Loucy (cell line): Measurements from ENCODE around the gene ZNF670.

Source experiments
- H2AFZ ChIP-seq: fragments of 200-600 bp; sonication (generic); 2 replicates; pipeline ENCODE4 v1.6.0; 2016; ENCODE audit warnings: antibody characterized with exemption, mild to moderate bottlenecking, low read length, moderate library complexity
- H3F3A ChIP-seq: fragments of 200-600 bp; 2 replicates; pipeline ENCODE4 v1.6.0; 2016; ENCODE audit warnings: antibody characterized with exemption, low read depth, mild to moderate bottlenecking
- H3K27me3 ChIP-seq: fragments of 200-600 bp; sonication (generic); 2 replicates; pipeline ENCODE4 v1.6.1; 2014; ENCODE audit warnings: low read length, mild to moderate bottlenecking; ENCODE audit not compliant: insufficient read depth, poor library complexity, severe bottlenecking
- H3K36me3 ChIP-seq: fragments of 200-600 bp; sonication (generic); 2 replicates; pipeline ENCODE4 v1.6.1; 2016; ENCODE audit warnings: low read length; ENCODE audit not compliant: insufficient read depth
- H3K4me1 ChIP-seq: fragments of 200-600 bp; sonication (generic); 2 replicates; pipeline ENCODE4 v1.5.1; 2014; ENCODE audit warnings: low read length, mild to moderate bottlenecking; ENCODE audit not compliant: insufficient read depth, poor library complexity, severe bottlenecking
- H3K4me2 ChIP-seq: fragments of 200-600 bp; sonication (generic); 2 replicates; pipeline ENCODE4 v1.6.0; 2014; ENCODE audit warnings: antibody characterized with exemption, low read length, low read depth, mild to moderate bottlenecking; ENCODE audit not compliant: poor library complexity, severe bottlenecking
- H3K4me3 ChIP-seq: fragments of 200-600 bp; sonication (generic); 2 replicates; pipeline ENCODE4 v1.5.1; 2014; ENCODE audit warnings: low read length, mild to moderate bottlenecking, mixed read lengths; ENCODE audit not compliant: poor library complexity, severe bottlenecking
- H3K79me2 ChIP-seq: fragments of 200-600 bp; sonication (generic); 2 replicates; pipeline ENCODE4 v1.6.1; 2014; ENCODE audit warnings: low read length; ENCODE audit not compliant: insufficient read depth
- H3K9ac ChIP-seq: fragments of 200-600 bp; sonication (generic); 2 replicates; pipeline ENCODE4 v1.6.0; 2014; ENCODE audit warnings: mild to moderate bottlenecking, low read depth, low read length, moderate library complexity; ENCODE audit not compliant: poor library complexity, severe bottlenecking
- H3K9me2 ChIP-seq: fragments of 200-600 bp; sonication (generic); replicated peaks from 2 replicates; pipeline ENCODE4 v1.6.1; 2016; ENCODE audit warnings: low read depth, low read length, mixed read lengths
- H3K9me3 ChIP-seq: fragments of 200-600 bp; sonication (generic); 2 replicates; pipeline ENCODE4 v1.6.1; 2014; ENCODE audit warnings: mild to moderate bottlenecking, antibody characterized with exemption, low read length, low read depth; ENCODE audit not compliant: insufficient read depth
- H4K20me1 ChIP-seq: fragments of 200-600 bp; sonication (generic); 2 replicates; pipeline ENCODE4 v1.6.0; 2014; ENCODE audit warnings: antibody characterized with exemption, low read length, mild to moderate bottlenecking; ENCODE audit not compliant: insufficient read depth, poor library complexity, severe bottlenecking
- EZH2phosphoT487 ChIP-seq: fragments of 200-600 bp; IDR thresholded peaks from 2 replicates; pipeline ENCODE4 v1.6.1; 2018; ENCODE audit warnings: antibody characterized with exemption, mild to moderate bottlenecking, moderate library complexity, borderline replicate concordance
- TF ChIP-seq, protein P1 (sequence below): fragments of 200-600 bp; sonication (generic); conservative IDR thresholded peaks from 2 replicates; pipeline ENCODE4 v1.5.1; 2014; ENCODE audit warnings: mild to moderate bottlenecking, antibody characterized with exemption, low read length

Gene ZNF670

DNA sequence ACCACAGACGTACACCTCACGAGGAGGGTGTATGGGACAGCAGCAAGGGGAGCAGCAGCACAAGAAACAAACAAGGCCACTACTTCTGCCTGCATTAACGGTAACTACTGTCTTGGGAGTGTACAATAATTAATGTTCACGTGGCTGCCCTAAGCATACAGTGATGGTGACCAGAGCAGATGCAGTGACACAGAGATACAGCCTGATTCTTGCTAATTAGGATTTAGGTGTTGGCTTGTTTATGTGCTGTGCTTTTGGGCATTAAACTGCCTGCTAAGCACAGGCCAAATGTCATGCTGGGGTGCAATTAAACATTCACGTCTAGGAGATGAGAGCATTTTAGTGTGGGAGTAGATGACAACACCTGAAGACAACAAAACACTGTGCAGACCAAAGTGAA is 18.3 kb upstream of the ZNF670 start:
- no peaks in the 10 kb centered on the region for H4K20me1 ChIP-seq
- H3K27me3 ChIP-seq: peaks cover 9% of the 10 kb centered on the region
- no peak overlapping the region for H3K4me3 ChIP-seq
- H3F3A ChIP-seq: no peaks in the 10 kb centered on the region
- peaks cover 17% of the 10 kb centered on the region for H3K79me2 ChIP-seq
- TF ChIP-seq EZH2phosphoT487: no peak
- TF ChIP-seq, protein P1, sequence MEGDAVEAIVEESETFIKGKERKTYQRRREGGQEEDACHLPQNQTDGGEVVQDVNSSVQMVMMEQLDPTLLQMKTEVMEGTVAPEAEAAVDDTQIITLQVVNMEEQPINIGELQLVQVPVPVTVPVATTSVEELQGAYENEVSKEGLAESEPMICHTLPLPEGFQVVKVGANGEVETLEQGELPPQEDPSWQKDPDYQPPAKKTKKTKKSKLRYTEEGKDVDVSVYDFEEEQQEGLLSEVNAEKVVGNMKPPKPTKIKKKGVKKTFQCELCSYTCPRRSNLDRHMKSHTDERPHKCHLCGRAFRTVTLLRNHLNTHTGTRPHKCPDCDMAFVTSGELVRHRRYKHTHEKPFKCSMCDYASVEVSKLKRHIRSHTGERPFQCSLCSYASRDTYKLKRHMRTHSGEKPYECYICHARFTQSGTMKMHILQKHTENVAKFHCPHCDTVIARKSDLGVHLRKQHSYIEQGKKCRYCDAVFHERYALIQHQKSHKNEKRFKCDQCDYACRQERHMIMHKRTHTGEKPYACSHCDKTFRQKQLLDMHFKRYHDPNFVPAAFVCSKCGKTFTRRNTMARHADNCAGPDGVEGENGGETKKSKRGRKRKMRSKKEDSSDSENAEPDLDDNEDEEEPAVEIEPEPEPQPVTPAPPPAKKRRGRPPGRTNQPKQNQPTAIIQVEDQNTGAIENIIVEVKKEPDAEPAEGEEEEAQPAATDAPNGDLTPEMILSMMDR: no peak
- H3K4me2 ChIP-seq: no peak overlapping the region
- H2AFZ ChIP-seq: no peak overlapping the region
- peaks cover 27% of the 10 kb centered on the region for H3K9me3 ChIP-seq
- H3K9me2 ChIP-seq: no peaks in the 10 kb centered on the region
- H3K9ac ChIP-seq: no peak overlapping the region
- peaks cover 30% of the 10 kb centered on the region for H3K36me3 ChIP-seq
- no peaks in the 10 kb centered on the region for H3K4me1 ChIP-seq

DNA sequence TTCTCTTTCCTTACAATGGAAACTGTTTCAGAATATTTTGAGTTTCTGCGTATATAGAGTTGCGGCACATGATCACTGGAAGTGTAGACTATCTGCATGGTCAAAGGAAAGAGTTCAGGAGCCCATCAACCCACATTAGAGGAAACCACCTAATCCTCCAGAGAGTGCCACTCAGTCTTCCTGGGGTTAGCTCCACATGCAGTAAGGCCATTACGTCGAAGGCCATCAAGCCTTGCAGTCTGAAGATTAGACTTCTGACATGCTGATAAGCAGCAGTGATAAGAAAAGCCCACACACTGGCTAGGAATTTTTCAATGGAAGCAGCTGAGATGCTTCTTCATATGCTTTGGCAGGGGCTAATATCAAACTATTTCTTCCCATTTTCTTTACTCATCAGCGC is 17.9 kb upstream of the ZNF670 start:
- H3K4me3 ChIP-seq: no peak overlapping the region
- no peak overlapping the region for H3K9ac ChIP-seq
- no peaks in the 10 kb centered on the region for H3K9me2 ChIP-seq
- no peaks in the 10 kb centered on the region for H4K20me1 ChIP-seq
- H3K27me3 ChIP-seq: peaks cover 9% of the 10 kb centered on the region
- H3K79me2 ChIP-seq: peaks cover 12% of the 10 kb centered on the region; the same call in 1 of the 2 replicates
- H3K36me3 ChIP-seq: peaks cover 25% of the 10 kb centered on the region
- TF ChIP-seq, protein P1: no peak
- TF ChIP-seq EZH2phosphoT487: no peak
- H3K4me1 ChIP-seq: no peaks in the 10 kb centered on the region
- no peak overlapping the region for H3K4me2 ChIP-seq
- no peaks in the 10 kb centered on the region for H3F3A ChIP-seq
- peaks cover 23% of the 10 kb centered on the region for H3K9me3 ChIP-seq
- H2AFZ ChIP-seq: no peak overlapping the region

DNA sequence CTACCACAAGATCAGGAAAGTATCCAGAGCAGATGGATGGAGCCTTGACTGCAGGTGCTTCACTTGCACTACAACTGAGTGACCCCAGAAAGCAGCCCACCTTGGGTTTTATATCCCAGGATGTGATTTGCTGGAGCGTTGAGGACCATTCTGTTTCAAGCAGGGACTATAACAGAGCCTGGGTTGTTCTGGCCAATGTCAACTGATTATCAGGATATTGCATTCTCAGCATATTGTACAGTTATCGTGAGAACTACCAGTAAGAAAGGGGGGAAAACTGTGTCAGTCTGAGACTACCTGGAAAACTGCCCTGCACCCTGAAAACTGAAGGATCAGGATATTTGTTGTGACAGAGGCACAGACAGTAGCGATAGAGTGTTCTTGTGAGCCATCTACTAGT is 17.5 kb upstream of the ZNF670 start:
- H3K4me3 ChIP-seq: no peak overlapping the region
- no peak overlapping the region for H2AFZ ChIP-seq
- peaks cover 21% of the 10 kb centered on the region for H3K36me3 ChIP-seq
- H3K27me3 ChIP-seq: peaks cover 9% of the 10 kb centered on the region
- H3K79me2 ChIP-seq: peaks cover 9% of the 10 kb centered on the region; the same call in 1 of the 2 replicates
- H3K9me2 ChIP-seq: no peaks in the 10 kb centered on the region
- no peaks in the 10 kb centered on the region for H3K4me1 ChIP-seq
- TF ChIP-seq EZH2phosphoT487: no peak
- TF ChIP-seq, protein P1: no peak
- H4K20me1 ChIP-seq: no peaks in the 10 kb centered on the region
- peaks cover 19% of the 10 kb centered on the region for H3K9me3 ChIP-seq
- no peak overlapping the region for H3K9ac ChIP-seq
- H3K4me2 ChIP-seq: no peak overlapping the region
- no peaks in the 10 kb centered on the region for H3F3A ChIP-seq
